Endothelial cell of umbilical vein (primary cell): Measurements from ENCODE around the gene SLAMF1.

Experiments used
- CTCF ChIP-seq, 2 donors: IDR thresholded peaks; 1 replicate in 1 of 2; 2 replicates in 1 of 2; pipeline ENCODE4 v1.5.1; 2011; ENCODE audit warnings: low read length in 2 of 2, mild to moderate bottlenecking in 2 of 2, moderate library complexity in 2 of 2, control low read depth in 1 of 2, inconsistent platforms in 1 of 2, low read depth in 1 of 2; ENCODE audit not compliant: insufficient read depth in 1 of 2; ENCODE audit errors: extremely low read depth in 1 of 2
- EZH2 ChIP-seq: IDR thresholded peaks from 2 replicates; pipeline ENCODE4 v1.6.1; 2012; ENCODE audit warnings: borderline replicate concordance, low read depth, mild to moderate bottlenecking, moderate library complexity, low read length, inconsistent platforms; ENCODE audit not compliant: severe bottlenecking
- FOS ChIP-seq: IDR thresholded peaks from 2 replicates; pipeline ENCODE4 v1.6.1; 2011; ENCODE audit warnings: mild to moderate bottlenecking, low read length, moderate library complexity, borderline replicate concordance; ENCODE audit not compliant: insufficient read depth
- GATA2 ChIP-seq: IDR thresholded peaks from 2 replicates; pipeline ENCODE4 v1.7.0; 2011; ENCODE audit warnings: low read depth, mild to moderate bottlenecking, moderate library complexity, mixed read lengths, low read length; ENCODE audit not compliant: insufficient read length, insufficient read depth
- JUN ChIP-seq: IDR thresholded peaks from 2 replicates; pipeline ENCODE4 v1.6.1; 2011; ENCODE audit warnings: borderline replicate concordance, low read depth; ENCODE audit not compliant: insufficient read length, insufficient read depth
- MAX ChIP-seq: IDR thresholded peaks from 2 replicates; pipeline ENCODE4 v1.6.1; 2011; ENCODE audit not compliant: insufficient read depth, insufficient read length
- MYC ChIP-seq: IDR thresholded peaks from one replicate; pipeline ENCODE4 v1.6.1; 2011; ENCODE audit warnings: mild to moderate bottlenecking, low read depth, low read length
- POLR2A ChIP-seq: IDR thresholded peaks from 2 replicates; pipeline ENCODE4 v1.6.1; 2012; ENCODE audit warnings: low read depth, mild to moderate bottlenecking, control low read depth, low read length
- POLR2AphosphoS5 ChIP-seq: IDR thresholded peaks from 2 replicates; pipeline ENCODE4 v1.6.1; 2012; ENCODE audit warnings: low read depth, mild to moderate bottlenecking, control low read depth, low read length, moderate library complexity; ENCODE audit not compliant: insufficient read depth

- TF ChIP-seq MAX (no peak), JUN (no peak), CTCF (IDR thresholded peaks at IDR 0.05; ENCODE audit: extremely low read depth in 1 of 2, insufficient read depth in 1 of 2, low read depth in 1 of 2, low read length in 2 of 2) (no peak), POLR2AphosphoS5 (no peak), POLR2A (no peak), EZH2 (no peak), FOS (no peak), GATA2 (no peak), MYC (no peak)
Measured at GRCh38 chr1:160621633-160622413, 25.0 kb downstream of the SLAMF1 start.
